SKM-1 treated with dmso at 0.1 percent for 144 hours (cell line): ENCODE data around the gene GBA3.

Experiments used
- DNase-seq: peaks from one replicate; lab custom pipeline; 2025; ENCODE audit not compliant: unreplicated experiment; lab: John Stamatoyannopoulos, UW

Gene GBA3

GRCh38 chr4:22778547-22779163 is 85.9 kb downstream of the GBA3 start:
- no peak for DNase-seq

- DNase-seq = no peak
Observed at GRCh38 chr4:22780317-22780716, 87.6 kb downstream of the GBA3 start.

GRCh38 chr4:22780797-22781196 is 88.1 kb downstream of the GBA3 start:
- DNase-seq = no peak

- peak; percentile 17 for DNase-seq
Observed at GRCh38 chr4:22787753-22788375, 95.1 kb downstream of the GBA3 start.

GRCh38 chr4:22790631-22791030 is 97.9 kb downstream of the GBA3 start:
- no peak for DNase-seq

GRCh38 chr4:22794732-22795131 is 102.0 kb downstream of the GBA3 start:
- DNase-seq = no peak

GRCh38 chr4:22801391-22801790 is 108.7 kb downstream of the GBA3 start:
- no peak for DNase-seq

- no peak for DNase-seq
Observed at GRCh38 chr4:22802876-22803275, 110.1 kb downstream of the GBA3 start.

- no peak for DNase-seq
Observed at GRCh38 chr4:22803512-22803911, 110.8 kb downstream of the GBA3 start.

- DNase-seq = no peak
Observed at GRCh38 chr4:22814906-22815305, 122.2 kb downstream of the GBA3 start.

GRCh38 chr4:22824091-22824490 is 131.4 kb downstream of the GBA3 start:
- no peak for DNase-seq

- no peak for DNase-seq
Observed at GRCh38 chr4:22842360-22843018, 149.8 kb downstream of the GBA3 start.

GRCh38 chr4:22848332-22848731 is 155.6 kb downstream of the GBA3 start:
- DNase-seq = no peak

- DNase-seq = no peak
Observed at GRCh38 chr4:22850055-22850454, 157.3 kb downstream of the GBA3 start.

GRCh38 chr4:22850630-22851029 is 157.9 kb downstream of the GBA3 start:
- DNase-seq = no peak

GRCh38 chr4:22857411-22857810 is 164.7 kb downstream of the GBA3 start:
- no peak for DNase-seq

GRCh38 chr4:22859318-22859717 is 166.6 kb downstream of the GBA3 start:
- DNase-seq = no peak
